ENCODE data around the gene FFAR3.

The FFAR3 gene

GRCh38 chr19:35337097-35337983 lies 20.9 kb upstream of the FFAR3 start:
- TF ChIP-seq, protein P1, sequence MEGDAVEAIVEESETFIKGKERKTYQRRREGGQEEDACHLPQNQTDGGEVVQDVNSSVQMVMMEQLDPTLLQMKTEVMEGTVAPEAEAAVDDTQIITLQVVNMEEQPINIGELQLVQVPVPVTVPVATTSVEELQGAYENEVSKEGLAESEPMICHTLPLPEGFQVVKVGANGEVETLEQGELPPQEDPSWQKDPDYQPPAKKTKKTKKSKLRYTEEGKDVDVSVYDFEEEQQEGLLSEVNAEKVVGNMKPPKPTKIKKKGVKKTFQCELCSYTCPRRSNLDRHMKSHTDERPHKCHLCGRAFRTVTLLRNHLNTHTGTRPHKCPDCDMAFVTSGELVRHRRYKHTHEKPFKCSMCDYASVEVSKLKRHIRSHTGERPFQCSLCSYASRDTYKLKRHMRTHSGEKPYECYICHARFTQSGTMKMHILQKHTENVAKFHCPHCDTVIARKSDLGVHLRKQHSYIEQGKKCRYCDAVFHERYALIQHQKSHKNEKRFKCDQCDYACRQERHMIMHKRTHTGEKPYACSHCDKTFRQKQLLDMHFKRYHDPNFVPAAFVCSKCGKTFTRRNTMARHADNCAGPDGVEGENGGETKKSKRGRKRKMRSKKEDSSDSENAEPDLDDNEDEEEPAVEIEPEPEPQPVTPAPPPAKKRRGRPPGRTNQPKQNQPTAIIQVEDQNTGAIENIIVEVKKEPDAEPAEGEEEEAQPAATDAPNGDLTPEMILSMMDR (conservative IDR thresholded peaks at IDR 0.05; ENCODE audit: control insufficient read depth, insufficient read depth, low read depth, low read length), result no peak
- no peak overlapping the region for H3K4me3 ChIP-seq (ENCODE audit: control insufficient read depth, low read depth, low read length)
- no peak for DNase-seq (ENCODE audit: low read depth)

- DNase-seq (ENCODE audit: low read depth), result no peak
- H3K4me3 ChIP-seq (ENCODE audit: control insufficient read depth, low read depth, low read length), result no peak overlapping the region
- TF ChIP-seq, protein P1 (conservative IDR thresholded peaks at IDR 0.05; ENCODE audit: control insufficient read depth, insufficient read depth, low read depth, low read length), result no peak
Observed at GRCh38 chr19:35337984-35338296, 20.3 kb upstream of the FFAR3 start.

- no peak for DNase-seq (ENCODE audit: low read depth)
- H3K4me3 ChIP-seq (ENCODE audit: control insufficient read depth, low read depth, low read length), result no peak overlapping the region
- TF ChIP-seq, protein P1 (conservative IDR thresholded peaks at IDR 0.05; ENCODE audit: control insufficient read depth, insufficient read depth, low read depth, low read length), result no peak
Observed at GRCh38 chr19:35340431-35340830, 17.8 kb upstream of the FFAR3 start.

- H3K4me3 ChIP-seq (ENCODE audit: control insufficient read depth, low read depth, low read length), result no peak overlapping the region
- TF ChIP-seq, protein P1 (conservative IDR thresholded peaks at IDR 0.05; ENCODE audit: control insufficient read depth, insufficient read depth, low read depth, low read length), result no peak
- no peak for DNase-seq (ENCODE audit: low read depth)
Observed at GRCh38 chr19:35341006-35341405, 17.3 kb upstream of the FFAR3 start.

DNA sequence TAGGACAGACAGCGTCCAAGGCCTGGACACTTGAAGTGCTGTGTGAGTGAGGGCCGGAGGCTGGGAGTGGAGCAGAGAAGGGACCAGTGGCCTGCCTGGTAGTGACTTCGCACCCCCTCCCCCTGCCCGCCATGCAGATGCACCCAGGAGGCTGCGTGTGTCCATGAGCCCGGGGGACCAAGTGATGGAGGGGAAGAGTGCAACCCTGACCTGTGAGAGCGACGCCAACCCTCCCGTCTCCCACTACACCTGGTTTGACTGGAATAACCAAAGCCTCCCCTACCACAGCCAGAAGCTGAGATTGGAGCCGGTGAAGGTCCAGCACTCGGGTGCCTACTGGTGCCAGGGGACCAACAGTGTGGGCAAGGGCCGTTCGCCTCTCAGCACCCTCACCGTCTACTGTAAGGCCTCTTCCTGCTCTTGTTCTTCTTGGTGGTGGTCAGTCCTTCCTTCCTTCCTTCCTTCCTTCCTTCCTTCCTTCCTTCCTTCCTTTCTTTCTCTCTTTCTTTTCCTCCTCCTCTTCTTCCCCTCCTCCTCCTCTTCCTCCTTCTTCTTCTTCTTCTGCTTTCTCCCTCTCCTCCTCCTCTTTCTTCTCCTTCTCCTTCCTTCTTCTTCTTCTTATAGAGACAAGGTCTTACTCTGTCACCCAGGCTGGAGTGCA lies 16.6 kb upstream of the FFAR3 start:
- H3K4me3 ChIP-seq (ENCODE audit: control insufficient read depth, low read depth, low read length), result no peak overlapping the region
- DNase-seq (ENCODE audit: low read depth), result no peak
- TF ChIP-seq, protein P1 (conservative IDR thresholded peaks at IDR 0.05; ENCODE audit: control insufficient read depth, insufficient read depth, low read depth, low read length), result no peak

GRCh38 chr19:35342430-35342829 lies 15.8 kb upstream of the FFAR3 start:
- no peak for DNase-seq (ENCODE audit: low read depth)

More at GRCh38 chr19:35342430-35342829, 15.8 kb upstream of the FFAR3 start:
- no peak overlapping the region for H3K4me3 ChIP-seq (ENCODE audit: control insufficient read depth, low read depth, low read length)
- TF ChIP-seq, protein P1 (conservative IDR thresholded peaks at IDR 0.05; ENCODE audit: control insufficient read depth, insufficient read depth, low read depth, low read length), result no peak

Measured in fibroblast of mammary gland (primary cell).